Panc1 (cell line): ENCODE results near the gene PDZD8. TPM values are rescaled to one million over a fixed set of nuclear protein-coding genes. Genes with fewer than 3 reads are reported as not detected.

ENCODE experiments used
- ATAC-seq: fragments of 200-7000 bp; cut with Tn5 transposase; 2 replicates; pipeline ENCODE4 v1.9.1; 2020; ENCODE audit warnings: mild to moderate bottlenecking, moderate library complexity
- BruUV-seq: library from RNA; stranded (reverse); fragments of 400-500 nt; replicated peaks from 2 replicates; lab custom pipeline; 2021; lab: Mats Ljungman, UMichigan
- CTCF ChIA-PET: fragments of 300-600 bp; sonication (Branson Sonifier 250); formaldehyde crosslinking; loops from one replicate; lab custom pipeline; 2022; ENCODE audit warnings: antibody characterized with exemption; lab: Charles Lee
- POLR2A ChIA-PET: fragments of 300-600 bp; sonication (Branson Sonifier 250); formaldehyde crosslinking; loops from one replicate; lab custom pipeline; 2022; ENCODE audit warnings: antibody characterized with exemption; lab: Charles Lee
- DNase-seq: peaks from one replicate; pipeline ENCODE4 v3.0.0-alpha.2; 2010; ENCODE audit warnings: low read depth, low spot score
- H3K27ac ChIP-seq: 2 replicates; pipeline ENCODE4 v1.5.1; 2011; ENCODE audit warnings: mild to moderate bottlenecking, low read length, inconsistent platforms
- H3K27me3 ChIP-seq: fragments of 200-500 bp; sonication (Bioruptor generic); 2 replicates; pipeline ENCODE4 v1.6.0; 2014; ENCODE audit warnings: low read length, inconsistent platforms; ENCODE audit not compliant: control insufficient read depth, insufficient read depth
- H3K36me3 ChIP-seq: fragments of 200-500 bp; sonication (Bioruptor generic); 2 replicates; pipeline ENCODE4 v1.5.1; 2014; ENCODE audit warnings: inconsistent platforms, mild to moderate bottlenecking, low read length, moderate library complexity; ENCODE audit not compliant: control insufficient read depth, insufficient read depth
- H3K4me1 ChIP-seq: 2 replicates; pipeline ENCODE4 v1.5.1; 2011; ENCODE audit warnings: inconsistent platforms, mild to moderate bottlenecking, low read length, moderate library complexity; ENCODE audit not compliant: control insufficient read depth, insufficient read depth
- H3K4me3 ChIP-seq, 2 experiments: 2 replicates each; pipeline ENCODE4 v1.5.1; 2011 to 2012; ENCODE audit warnings: low read depth in 2 of 2, low read length in 2 of 2, mild to moderate bottlenecking in 2 of 2, inconsistent platforms in 1 of 2, moderate library complexity in 1 of 2
- H3K9me3 ChIP-seq: fragments of 200-500 bp; sonication (Bioruptor generic); 2 replicates; pipeline ENCODE4 v1.5.1; 2014; ENCODE audit warnings: low read depth, mild to moderate bottlenecking, inconsistent platforms, low read length, moderate library complexity; ENCODE audit not compliant: control insufficient read depth, insufficient read depth
- POLR2AphosphoS5 ChIP-seq: IDR thresholded peaks from 2 replicates; pipeline ENCODE4 v1.6.1; 2012; ENCODE audit warnings: mild to moderate bottlenecking, low read depth, low read length, moderate library complexity
- SIN3A ChIP-seq: IDR thresholded peaks from 2 replicates; pipeline ENCODE4 v1.6.1; 2012; ENCODE audit warnings: low read depth, mild to moderate bottlenecking, low read length, moderate library complexity, borderline replicate concordance; ENCODE audit not compliant: insufficient read depth
- TCF7L2 ChIP-seq: IDR thresholded peaks from 2 replicates; pipeline ENCODE4 v1.6.1; 2011; ENCODE audit warnings: mild to moderate bottlenecking, low read depth, low read length, inconsistent platforms
- in situ Hi-C: cut with HindIII; loops from 2 replicates; pipeline ENCODE4 v1.10.0; 2016; ENCODE audit warnings: low sequenced_read_pairs, low pct_unique_long_range_greater_than_20kb
- intact Hi-C: fragments of 100-400 bp; cut with micrococcal nuclease; formaldehyde crosslinking; loops from one replicate; pipeline ENCODE4 v1.10.0; 2022; ENCODE audit not compliant: unreplicated experiment
- total RNA-seq: library from RNA; stranded (reverse); gene quantifications from one replicate; pipeline ENCODE4 v1.2.1, GENCODE V29; 2021; ENCODE audit not compliant: unreplicated experiment
- TF ChIP-seq, protein P1 (sequence below): fragments of 450-650 bp; IDR thresholded peaks from 2 replicates; pipeline ENCODE4 v1.5.1; 2017; ENCODE audit warnings: mild to moderate bottlenecking
- TF ChIP-seq, protein P2 (sequence below), 2 experiments: IDR thresholded peaks; 2 replicates each; pipeline ENCODE4 v1.6.1; 2011 to 2012; ENCODE audit warnings: low read depth in 2 of 2, control low read depth in 1 of 2, low read length in 1 of 2, mild to moderate bottlenecking in 1 of 2, moderate library complexity in 1 of 2; ENCODE audit not compliant: insufficient read depth in 1 of 2

Gene PDZD8
- total RNA-seq, 1 experiment from 2014 or later, result 44.7 TPM

DNA sequence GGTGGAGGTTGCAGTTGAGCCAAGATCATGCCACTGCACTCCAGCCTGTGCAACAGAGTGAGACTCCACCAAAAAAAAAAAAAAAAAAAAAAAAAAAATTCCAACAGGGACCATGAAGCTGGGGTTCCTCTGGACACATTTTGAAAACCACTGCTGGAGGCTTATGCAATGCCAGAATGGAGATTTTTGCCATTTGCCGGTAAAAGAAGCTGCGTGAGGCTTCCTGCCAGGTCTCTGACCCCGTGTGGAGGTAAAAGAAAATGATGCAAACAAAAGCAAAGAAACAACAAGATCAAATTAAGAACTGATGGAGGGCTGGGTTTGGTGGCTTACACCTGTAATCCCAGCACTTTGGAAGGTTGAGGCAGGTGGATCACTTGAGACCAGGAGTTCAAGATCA, 30.5 kb upstream of the PDZD8 start:
- Histone ChIP-seq H3K4me3 (no peak overlapping the region), H3K27me3 (peaks cover 3% of the 10 kb centered on the region; the same call in 1 of the 2 replicates), H3K4me1 (0 out of 2 replicates have a peak, but pooled peaks cover 2% of the 10 kb centered on the region), H3K36me3 (no peaks in the 10 kb centered on the region), H3K27ac (no peak overlapping the region), H3K9me3 (no peaks in the 10 kb centered on the region)
- BruUV-seq, result no TSS peak
- ATAC-seq, result no peak
- ChIA-PET CTCF (interaction anchor here (0.7 kb wide), 1 partner anchor 46 kb away, joined by 6 read pairs; no protein-coding TSS in a partner anchor), POLR2A (no interaction called here)
- TF ChIP-seq, protein P1, sequence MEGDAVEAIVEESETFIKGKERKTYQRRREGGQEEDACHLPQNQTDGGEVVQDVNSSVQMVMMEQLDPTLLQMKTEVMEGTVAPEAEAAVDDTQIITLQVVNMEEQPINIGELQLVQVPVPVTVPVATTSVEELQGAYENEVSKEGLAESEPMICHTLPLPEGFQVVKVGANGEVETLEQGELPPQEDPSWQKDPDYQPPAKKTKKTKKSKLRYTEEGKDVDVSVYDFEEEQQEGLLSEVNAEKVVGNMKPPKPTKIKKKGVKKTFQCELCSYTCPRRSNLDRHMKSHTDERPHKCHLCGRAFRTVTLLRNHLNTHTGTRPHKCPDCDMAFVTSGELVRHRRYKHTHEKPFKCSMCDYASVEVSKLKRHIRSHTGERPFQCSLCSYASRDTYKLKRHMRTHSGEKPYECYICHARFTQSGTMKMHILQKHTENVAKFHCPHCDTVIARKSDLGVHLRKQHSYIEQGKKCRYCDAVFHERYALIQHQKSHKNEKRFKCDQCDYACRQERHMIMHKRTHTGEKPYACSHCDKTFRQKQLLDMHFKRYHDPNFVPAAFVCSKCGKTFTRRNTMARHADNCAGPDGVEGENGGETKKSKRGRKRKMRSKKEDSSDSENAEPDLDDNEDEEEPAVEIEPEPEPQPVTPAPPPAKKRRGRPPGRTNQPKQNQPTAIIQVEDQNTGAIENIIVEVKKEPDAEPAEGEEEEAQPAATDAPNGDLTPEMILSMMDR, result no peak
- TF ChIP-seq TCF7L2 (no peak), POLR2AphosphoS5 (no peak), SIN3A (no peak)
- TF ChIP-seq, protein P2, sequence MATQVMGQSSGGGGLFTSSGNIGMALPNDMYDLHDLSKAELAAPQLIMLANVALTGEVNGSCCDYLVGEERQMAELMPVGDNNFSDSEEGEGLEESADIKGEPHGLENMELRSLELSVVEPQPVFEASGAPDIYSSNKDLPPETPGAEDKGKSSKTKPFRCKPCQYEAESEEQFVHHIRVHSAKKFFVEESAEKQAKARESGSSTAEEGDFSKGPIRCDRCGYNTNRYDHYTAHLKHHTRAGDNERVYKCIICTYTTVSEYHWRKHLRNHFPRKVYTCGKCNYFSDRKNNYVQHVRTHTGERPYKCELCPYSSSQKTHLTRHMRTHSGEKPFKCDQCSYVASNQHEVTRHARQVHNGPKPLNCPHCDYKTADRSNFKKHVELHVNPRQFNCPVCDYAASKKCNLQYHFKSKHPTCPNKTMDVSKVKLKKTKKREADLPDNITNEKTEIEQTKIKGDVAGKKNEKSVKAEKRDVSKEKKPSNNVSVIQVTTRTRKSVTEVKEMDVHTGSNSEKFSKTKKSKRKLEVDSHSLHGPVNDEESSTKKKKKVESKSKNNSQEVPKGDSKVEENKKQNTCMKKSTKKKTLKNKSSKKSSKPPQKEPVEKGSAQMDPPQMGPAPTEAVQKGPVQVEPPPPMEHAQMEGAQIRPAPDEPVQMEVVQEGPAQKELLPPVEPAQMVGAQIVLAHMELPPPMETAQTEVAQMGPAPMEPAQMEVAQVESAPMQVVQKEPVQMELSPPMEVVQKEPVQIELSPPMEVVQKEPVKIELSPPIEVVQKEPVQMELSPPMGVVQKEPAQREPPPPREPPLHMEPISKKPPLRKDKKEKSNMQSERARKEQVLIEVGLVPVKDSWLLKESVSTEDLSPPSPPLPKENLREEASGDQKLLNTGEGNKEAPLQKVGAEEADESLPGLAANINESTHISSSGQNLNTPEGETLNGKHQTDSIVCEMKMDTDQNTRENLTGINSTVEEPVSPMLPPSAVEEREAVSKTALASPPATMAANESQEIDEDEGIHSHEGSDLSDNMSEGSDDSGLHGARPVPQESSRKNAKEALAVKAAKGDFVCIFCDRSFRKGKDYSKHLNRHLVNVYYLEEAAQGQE (IDR thresholded peaks at IDR 0.05; ENCODE audit: insufficient read depth in 1 of 2, low read depth in 2 of 2, low read length in 1 of 2), result no peak
- intact Hi-C loops (no loop called here), in situ Hi-C loops (no loop called here)
- no peak for DNase-seq

DNA sequence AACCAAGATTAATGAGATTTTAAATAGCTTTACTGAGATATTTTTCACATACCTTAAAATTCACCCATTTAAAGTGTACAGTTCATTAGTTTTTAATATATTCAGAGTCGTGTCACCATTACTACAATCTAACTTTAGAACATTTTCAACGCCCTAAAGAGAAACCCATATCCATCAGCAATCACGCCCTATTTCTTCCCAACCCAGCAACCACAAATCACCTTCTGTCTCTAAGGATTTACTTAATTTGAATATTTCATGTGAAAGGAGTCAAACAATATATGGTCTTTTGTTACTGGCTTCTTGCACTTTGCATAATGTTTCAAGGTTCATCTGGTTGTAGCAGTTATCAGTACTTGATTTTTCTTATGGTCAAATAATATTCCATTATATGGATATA, 25.1 kb upstream of the PDZD8 start:
- Histone ChIP-seq H3K27me3 (peaks cover 3% of the 10 kb centered on the region; the same call in 1 of the 2 replicates), H3K4me1 (no peaks in the 10 kb centered on the region), H3K27ac (no peak overlapping the region), H3K4me3 (no peak overlapping the region), H3K9me3 (no peaks in the 10 kb centered on the region), H3K36me3 (no peaks in the 10 kb centered on the region)
- in situ Hi-C loops, result no loop called here
- ChIA-PET POLR2A (interaction anchor here (0.6 kb wide), 1 partner anchor 985 kb away, joined by 14 read pairs; no protein-coding TSS in a partner anchor), CTCF (no interaction called here)
- no peak for ATAC-seq
- BruUV-seq, result no TSS peak
- no peak for TF ChIP-seq SIN3A
- TF ChIP-seq, protein P1, result no peak
- TF ChIP-seq, protein P2 (IDR thresholded peaks at IDR 0.05; ENCODE audit: insufficient read depth in 1 of 2, low read depth in 2 of 2, low read length in 1 of 2), result no peak
- TF ChIP-seq POLR2AphosphoS5, result no peak
- no peak for TF ChIP-seq TCF7L2
- intact Hi-C loops, result no loop called here
- DNase-seq, result no peak
